HEK293 (cell line): ENCODE results near the gene GABBR2.

Source experiments
- CTCF ChIA-PET: fragments of 350-600 bp; formaldehyde crosslinking; extraction: SDS; loops from one replicate; lab custom pipeline; 2021; ENCODE audit warnings: antibody characterized with exemption; lab: Yijun Ruan, JAX
- POLR2A ChIA-PET: fragments of 300-600 bp; formaldehyde crosslinking; extraction: SDS; loops from one replicate; lab custom pipeline; 2020; ENCODE audit warnings: antibody characterized with exemption, inconsistent platforms; lab: Yijun Ruan, JAX
- H3K27ac ChIP-seq: fragments of 200-500 bp; sonication (Bioruptor generic); 2 replicates; pipeline ENCODE4 v1.5.1; 2014; ENCODE audit warnings: low read depth, low read length, control low read depth, inconsistent platforms; ENCODE audit errors: extremely low read depth
- H3K36me3 ChIP-seq, 2 experiments: fragments of 200-500 bp in 1 of 2; sonication (Bioruptor generic) in 1 of 2; 1 replicate in 1 of 2; 2 replicates in 1 of 2; pipeline ENCODE4 v1.5.1; 2014 to 2017; ENCODE audit warnings: inconsistent platforms in 2 of 2, low read length in 2 of 2; ENCODE audit not compliant: control insufficient read depth in 2 of 2, insufficient read depth in 1 of 2
- H3K4me1 ChIP-seq: fragments of 200-500 bp; sonication (Bioruptor generic); 2 replicates; pipeline ENCODE4 v1.5.1; 2014; ENCODE audit warnings: mild to moderate bottlenecking, low read length, inconsistent platforms; ENCODE audit not compliant: control insufficient read depth, insufficient read depth
- H3K4me3 ChIP-seq: 2 replicates; pipeline ENCODE4 v1.5.1; 2011; ENCODE audit warnings: low read depth, mild to moderate bottlenecking, control low read depth, low read length, moderate library complexity
- H3K9me3 ChIP-seq: fragments of 200-500 bp; sonication (Bioruptor generic); 2 replicates; pipeline ENCODE4 v1.5.1; 2014; ENCODE audit warnings: low read depth, low read length, inconsistent platforms; ENCODE audit not compliant: control insufficient read depth, insufficient read depth
- GLIS1 ChIP-seq: fragments of 450-650 bp; formaldehyde crosslinking; IDR thresholded peaks from 2 replicates; pipeline ENCODE4 v1.5.1; 2016; ENCODE audit warnings: missing biosample characterization, missing genetic modification characterization
- GLIS2 ChIP-seq: fragments of 450-650 bp; formaldehyde crosslinking; IDR thresholded peaks from 2 replicates; pipeline ENCODE4 v1.5.1; 2016; ENCODE audit warnings: missing biosample characterization, missing genetic modification characterization
- OSR2 ChIP-seq: fragments of 450-650 bp; formaldehyde crosslinking; IDR thresholded peaks from 2 replicates; pipeline ENCODE4 v1.5.1; 2016; ENCODE audit warnings: missing biosample characterization, missing genetic modification characterization
- RBAK ChIP-seq: fragments of 450-650 bp; formaldehyde crosslinking; IDR thresholded peaks from 2 replicates; pipeline ENCODE4 v1.5.1; 2016; ENCODE audit warnings: missing biosample characterization, missing genetic modification characterization
- YY2 ChIP-seq: fragments of 450-650 bp; formaldehyde crosslinking; IDR thresholded peaks from 2 replicates; pipeline ENCODE4 v1.5.1; 2016; ENCODE audit warnings: missing biosample characterization, missing genetic modification characterization
- ZBTB1 ChIP-seq: fragments of 450-650 bp; formaldehyde crosslinking; IDR thresholded peaks from 2 replicates; pipeline ENCODE4 v1.5.1; 2016; ENCODE audit warnings: missing biosample characterization, missing genetic modification characterization
- ZFP41 ChIP-seq: fragments of 450-650 bp; formaldehyde crosslinking; IDR thresholded peaks from 2 replicates; pipeline ENCODE4 v1.5.1; 2016; ENCODE audit warnings: missing biosample characterization, missing genetic modification characterization, borderline replicate concordance
- ZNF112 ChIP-seq: fragments of 450-650 bp; formaldehyde crosslinking; IDR thresholded peaks from 2 replicates; pipeline ENCODE4 v1.5.0; 2017; ENCODE audit warnings: missing biosample characterization, missing genetic modification characterization
- ZNF121 ChIP-seq: fragments of 450-650 bp; formaldehyde crosslinking; IDR thresholded peaks from 2 replicates; pipeline ENCODE4 v1.5.1; 2016; ENCODE audit warnings: missing biosample characterization, missing genetic modification characterization
- ZNF140 ChIP-seq: fragments of 450-650 bp; formaldehyde crosslinking; IDR thresholded peaks from 2 replicates; pipeline ENCODE4 v1.5.1; 2016; ENCODE audit warnings: missing biosample characterization, missing genetic modification characterization
- ZNF169 ChIP-seq: fragments of 450-650 bp; formaldehyde crosslinking; IDR thresholded peaks from 2 replicates; pipeline ENCODE4 v1.5.1; 2016; ENCODE audit warnings: missing biosample characterization, missing genetic modification characterization
- ZNF311 ChIP-seq: fragments of 450-650 bp; formaldehyde crosslinking; IDR thresholded peaks from 2 replicates; pipeline ENCODE4 v1.5.1; 2017; ENCODE audit warnings: missing biosample characterization, missing genetic modification characterization, borderline replicate concordance
- ZNF529 ChIP-seq: fragments of 450-650 bp; formaldehyde crosslinking; IDR thresholded peaks from 2 replicates; pipeline ENCODE4 v1.5.1; 2017; ENCODE audit warnings: missing genetic modification characterization, missing biosample characterization; ENCODE audit not compliant: insufficient replicate concordance
- ZNF571 ChIP-seq: fragments of 450-650 bp; formaldehyde crosslinking; IDR thresholded peaks from 2 replicates; pipeline ENCODE4 v1.5.0; 2017; ENCODE audit warnings: missing biosample characterization, missing genetic modification characterization
- ZNF747 ChIP-seq: fragments of 450-650 bp; formaldehyde crosslinking; IDR thresholded peaks from 2 replicates; pipeline ENCODE4 v1.5.1; 2016; ENCODE audit warnings: missing biosample characterization, missing genetic modification characterization
- TF ChIP-seq, protein P1 (sequence below): fragments of 450-650 bp; formaldehyde crosslinking; IDR thresholded peaks from 2 replicates; pipeline ENCODE4 v1.5.1; 2016; ENCODE audit warnings: missing biosample characterization, missing genetic modification characterization
- TF ChIP-seq, protein P2 (sequence below): fragments of 450-650 bp; formaldehyde crosslinking; IDR thresholded peaks from 2 replicates; pipeline ENCODE4 v1.5.1; 2016; ENCODE audit warnings: missing biosample characterization, missing genetic modification characterization
- TF ChIP-seq, protein P3 (sequence below): fragments of 450-650 bp; formaldehyde crosslinking; IDR thresholded peaks from 2 replicates; pipeline ENCODE4 v1.5.1; 2016; ENCODE audit warnings: missing biosample characterization, missing genetic modification characterization, borderline replicate concordance
- TF ChIP-seq, protein P4 (sequence below): fragments of 450-650 bp; formaldehyde crosslinking; IDR thresholded peaks from 2 replicates; pipeline ENCODE4 v1.5.1; 2016; ENCODE audit warnings: missing biosample characterization, missing genetic modification characterization, borderline replicate concordance

The GABBR2 gene

DNA sequence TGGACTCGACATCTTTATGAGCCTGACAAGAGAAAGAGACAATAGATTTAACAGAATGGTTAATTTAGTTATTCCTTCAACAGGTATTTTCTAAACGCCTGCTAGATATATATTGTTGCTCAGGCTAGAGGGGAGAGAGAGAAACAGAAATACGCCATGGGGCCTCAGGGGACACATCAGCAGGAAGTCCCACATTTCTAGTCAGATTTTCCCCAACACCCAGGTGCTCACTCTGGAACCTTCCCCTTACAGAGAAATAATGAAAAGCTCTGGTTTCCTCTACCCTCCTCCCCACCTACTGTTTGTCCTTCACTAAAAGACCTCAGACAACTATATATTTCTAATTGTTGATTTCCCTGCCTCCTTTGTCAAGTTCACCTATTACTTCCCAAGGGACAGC, 323.0 kb downstream of the GABBR2 start:
- CTCF ChIA-PET = interaction anchor here (0.6 to 0.7 kb wide), 2 partner anchors 70 to 235 kb away, joined by 3 to 5 read pairs; no protein-coding TSS in a partner anchor
- POLR2A ChIA-PET = interaction anchor here (0.6 kb wide), 1 partner anchor 168 kb away, joined by 4 read pairs; no protein-coding TSS in a partner anchor
- Histone ChIP-seq H3K36me3 (no peaks in the 10 kb centered on the region), H3K9me3 (no peaks in the 10 kb centered on the region), H3K27ac (no peak overlapping the region), H3K4me3 (no peak overlapping the region)
- TF ChIP-seq ZNF571 (tag by site-specific recombination) = no peak
- TF ChIP-seq, protein P1, sequence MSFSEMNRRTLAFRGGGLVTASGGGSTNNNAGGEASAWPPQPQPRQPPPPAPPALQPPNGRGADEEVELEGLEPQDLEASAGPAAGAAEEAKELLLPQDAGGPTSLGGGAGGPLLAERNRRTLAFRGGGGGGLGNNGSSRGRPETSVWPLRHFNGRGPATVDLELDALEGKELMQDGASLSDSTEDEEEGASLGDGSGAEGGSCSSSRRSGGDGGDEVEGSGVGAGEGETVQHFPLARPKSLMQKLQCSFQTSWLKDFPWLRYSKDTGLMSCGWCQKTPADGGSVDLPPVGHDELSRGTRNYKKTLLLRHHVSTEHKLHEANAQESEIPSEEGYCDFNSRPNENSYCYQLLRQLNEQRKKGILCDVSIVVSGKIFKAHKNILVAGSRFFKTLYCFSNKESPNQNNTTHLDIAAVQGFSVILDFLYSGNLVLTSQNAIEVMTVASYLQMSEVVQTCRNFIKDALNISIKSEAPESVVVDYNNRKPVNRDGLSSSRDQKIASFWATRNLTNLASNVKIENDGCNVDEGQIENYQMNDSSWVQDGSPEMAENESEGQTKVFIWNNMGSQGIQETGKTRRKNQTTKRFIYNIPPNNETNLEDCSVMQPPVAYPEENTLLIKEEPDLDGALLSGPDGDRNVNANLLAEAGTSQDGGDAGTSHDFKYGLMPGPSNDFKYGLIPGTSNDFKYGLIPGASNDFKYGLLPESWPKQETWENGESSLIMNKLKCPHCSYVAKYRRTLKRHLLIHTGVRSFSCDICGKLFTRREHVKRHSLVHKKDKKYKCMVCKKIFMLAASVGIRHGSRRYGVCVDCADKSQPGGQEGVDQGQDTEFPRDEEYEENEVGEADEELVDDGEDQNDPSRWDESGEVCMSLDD (tag by site-specific recombination) = no peak
- no peak for TF ChIP-seq ZBTB1 (tag by site-specific recombination)
- TF ChIP-seq, protein P2, sequence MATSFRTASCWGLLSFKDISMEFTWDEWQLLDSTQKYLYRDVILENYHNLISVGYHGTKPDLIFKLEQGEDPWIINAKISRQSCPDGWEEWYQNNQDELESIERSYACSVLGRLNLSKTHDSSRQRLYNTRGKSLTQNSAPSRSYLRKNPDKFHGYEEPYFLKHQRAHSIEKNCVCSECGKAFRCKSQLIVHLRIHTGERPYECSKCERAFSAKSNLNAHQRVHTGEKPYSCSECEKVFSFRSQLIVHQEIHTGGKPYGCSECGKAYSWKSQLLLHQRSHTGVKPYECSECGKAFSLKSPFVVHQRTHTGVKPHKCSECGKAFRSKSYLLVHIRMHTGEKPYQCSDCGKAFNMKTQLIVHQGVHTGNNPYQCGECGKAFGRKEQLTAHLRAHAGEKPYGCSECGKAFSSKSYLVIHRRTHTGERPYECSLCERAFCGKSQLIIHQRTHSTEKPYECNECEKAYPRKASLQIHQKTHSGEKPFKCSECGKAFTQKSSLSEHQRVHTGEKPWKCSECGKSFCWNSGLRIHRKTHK = no peak
- no peak for TF ChIP-seq ZNF112 (tag by site-specific recombination)
- TF ChIP-seq, protein P3, sequence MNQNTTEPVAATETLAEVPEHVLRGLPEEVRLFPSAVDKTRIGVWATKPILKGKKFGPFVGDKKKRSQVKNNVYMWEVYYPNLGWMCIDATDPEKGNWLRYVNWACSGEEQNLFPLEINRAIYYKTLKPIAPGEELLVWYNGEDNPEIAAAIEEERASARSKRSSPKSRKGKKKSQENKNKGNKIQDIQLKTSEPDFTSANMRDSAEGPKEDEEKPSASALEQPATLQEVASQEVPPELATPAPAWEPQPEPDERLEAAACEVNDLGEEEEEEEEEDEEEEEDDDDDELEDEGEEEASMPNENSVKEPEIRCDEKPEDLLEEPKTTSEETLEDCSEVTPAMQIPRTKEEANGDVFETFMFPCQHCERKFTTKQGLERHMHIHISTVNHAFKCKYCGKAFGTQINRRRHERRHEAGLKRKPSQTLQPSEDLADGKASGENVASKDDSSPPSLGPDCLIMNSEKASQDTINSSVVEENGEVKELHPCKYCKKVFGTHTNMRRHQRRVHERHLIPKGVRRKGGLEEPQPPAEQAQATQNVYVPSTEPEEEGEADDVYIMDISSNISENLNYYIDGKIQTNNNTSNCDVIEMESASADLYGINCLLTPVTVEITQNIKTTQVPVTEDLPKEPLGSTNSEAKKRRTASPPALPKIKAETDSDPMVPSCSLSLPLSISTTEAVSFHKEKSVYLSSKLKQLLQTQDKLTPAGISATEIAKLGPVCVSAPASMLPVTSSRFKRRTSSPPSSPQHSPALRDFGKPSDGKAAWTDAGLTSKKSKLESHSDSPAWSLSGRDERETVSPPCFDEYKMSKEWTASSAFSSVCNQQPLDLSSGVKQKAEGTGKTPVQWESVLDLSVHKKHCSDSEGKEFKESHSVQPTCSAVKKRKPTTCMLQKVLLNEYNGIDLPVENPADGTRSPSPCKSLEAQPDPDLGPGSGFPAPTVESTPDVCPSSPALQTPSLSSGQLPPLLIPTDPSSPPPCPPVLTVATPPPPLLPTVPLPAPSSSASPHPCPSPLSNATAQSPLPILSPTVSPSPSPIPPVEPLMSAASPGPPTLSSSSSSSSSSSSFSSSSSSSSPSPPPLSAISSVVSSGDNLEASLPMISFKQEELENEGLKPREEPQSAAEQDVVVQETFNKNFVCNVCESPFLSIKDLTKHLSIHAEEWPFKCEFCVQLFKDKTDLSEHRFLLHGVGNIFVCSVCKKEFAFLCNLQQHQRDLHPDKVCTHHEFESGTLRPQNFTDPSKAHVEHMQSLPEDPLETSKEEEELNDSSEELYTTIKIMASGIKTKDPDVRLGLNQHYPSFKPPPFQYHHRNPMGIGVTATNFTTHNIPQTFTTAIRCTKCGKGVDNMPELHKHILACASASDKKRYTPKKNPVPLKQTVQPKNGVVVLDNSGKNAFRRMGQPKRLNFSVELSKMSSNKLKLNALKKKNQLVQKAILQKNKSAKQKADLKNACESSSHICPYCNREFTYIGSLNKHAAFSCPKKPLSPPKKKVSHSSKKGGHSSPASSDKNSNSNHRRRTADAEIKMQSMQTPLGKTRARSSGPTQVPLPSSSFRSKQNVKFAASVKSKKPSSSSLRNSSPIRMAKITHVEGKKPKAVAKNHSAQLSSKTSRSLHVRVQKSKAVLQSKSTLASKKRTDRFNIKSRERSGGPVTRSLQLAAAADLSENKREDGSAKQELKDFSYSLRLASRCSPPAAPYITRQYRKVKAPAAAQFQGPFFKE (tag by site-specific recombination) = no peak
- no peak for TF ChIP-seq GLIS2 (tag by site-specific recombination)
- no peak for TF ChIP-seq OSR2
- no peak for TF ChIP-seq ZNF140 (tag by site-specific recombination)
- no peak for TF ChIP-seq ZNF121 (tag by site-specific recombination)
- no peak for TF ChIP-seq ZNF529 (tag by site-specific recombination)
- TF ChIP-seq, protein P4, sequence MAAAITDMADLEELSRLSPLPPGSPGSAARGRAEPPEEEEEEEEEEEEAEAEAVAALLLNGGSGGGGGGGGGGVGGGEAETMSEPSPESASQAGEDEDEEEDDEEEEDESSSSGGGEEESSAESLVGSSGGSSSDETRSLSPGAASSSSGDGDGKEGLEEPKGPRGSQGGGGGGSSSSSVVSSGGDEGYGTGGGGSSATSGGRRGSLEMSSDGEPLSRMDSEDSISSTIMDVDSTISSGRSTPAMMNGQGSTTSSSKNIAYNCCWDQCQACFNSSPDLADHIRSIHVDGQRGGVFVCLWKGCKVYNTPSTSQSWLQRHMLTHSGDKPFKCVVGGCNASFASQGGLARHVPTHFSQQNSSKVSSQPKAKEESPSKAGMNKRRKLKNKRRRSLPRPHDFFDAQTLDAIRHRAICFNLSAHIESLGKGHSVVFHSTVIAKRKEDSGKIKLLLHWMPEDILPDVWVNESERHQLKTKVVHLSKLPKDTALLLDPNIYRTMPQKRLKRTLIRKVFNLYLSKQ = no peak
- TF ChIP-seq, all 188 proteins: peak for 0
- H3K4me1 ChIP-seq = no peaks in the 10 kb centered on the region

DNA sequence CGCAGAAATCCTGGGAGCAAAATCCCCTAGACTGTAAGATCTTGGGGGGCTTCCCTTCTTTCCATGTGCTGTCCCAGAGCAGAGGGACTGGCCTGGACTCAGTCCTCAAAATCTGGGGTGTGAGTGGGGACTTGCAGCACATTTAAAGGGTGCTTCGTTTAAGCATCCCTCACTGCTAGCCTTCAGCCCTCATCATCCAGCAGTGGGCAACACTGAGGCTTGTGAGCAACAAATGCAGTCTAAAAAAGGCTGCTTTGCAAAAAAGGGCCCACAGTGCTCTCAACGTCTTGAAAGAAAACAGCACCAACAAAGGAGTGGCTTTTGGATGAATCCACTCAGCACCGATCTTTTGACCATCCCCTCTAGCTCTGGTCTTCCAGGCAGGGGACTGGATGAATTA, 325.0 kb downstream of the GABBR2 start:
- Histone ChIP-seq H3K27ac (no peak overlapping the region), H3K4me1 (no peaks in the 10 kb centered on the region), H3K4me3 (no peak overlapping the region), H3K36me3 (no peaks in the 10 kb centered on the region), H3K9me3 (no peaks in the 10 kb centered on the region)
- ChIA-PET POLR2A (no interaction called here), CTCF (no interaction called here)
- TF ChIP-seq ZFP41 (tag by site-specific recombination) (no peak), YY2 (tag by site-specific recombination) (no peak), GLIS1 (tag by site-specific recombination) (no peak), ZNF169 (tag by site-specific recombination) (no peak), ZNF747 (no peak), ZNF311 (tag by site-specific recombination) (no peak), RBAK (tag by site-specific recombination) (no peak)
